ENCODE measurements around the gene PBRM1. TPM values are rescaled to one million over a fixed set of nuclear protein-coding genes. Genes with fewer than 3 reads are reported as not detected.

PBRM1 gene
- polyA plus RNA-seq, 1 donor (not counting 4 experiments of a cell fraction or from before 2014, with no cell fraction given), result 26.0 TPM

GRCh38 chr3:52714335-52715302 is 28.9 kb upstream of the PBRM1 start:
- dilution Hi-C loops (cut with MboI; ENCODE audit: extremely low pct_ligation_motif_present, low sequenced_read_pairs), result no loop called here
- H3K27me3 ChIP-seq (ENCODE audit: control insufficient read depth, extremely low read depth, insufficient read depth, low read length), result no peaks in the 10 kb centered on the region
- H3K4me2 ChIP-seq (ENCODE audit: control insufficient read depth, extremely low read depth, insufficient read depth, low read depth, low read length), result no peak overlapping the region
- no peaks in the 10 kb centered on the region for H3K79me2 ChIP-seq (ENCODE audit: control insufficient read depth, insufficient read depth, low read length)
- no peaks in the 10 kb centered on the region for H4K20me1 ChIP-seq (ENCODE audit: control insufficient read depth, extremely low read depth, insufficient read depth, low read length)
- H3K27ac ChIP-seq (ENCODE audit: control insufficient read depth, insufficient read depth, low read length), result no peak overlapping the region
- H3K4me1 ChIP-seq (ENCODE audit: control insufficient read depth, extremely low read depth, insufficient read depth, low read length), result no peaks in the 10 kb centered on the region
- no peak overlapping the region for H3K4me3 ChIP-seq (ENCODE audit: control insufficient read depth in 2 of 3, extremely low read depth in 1 of 3, insufficient read depth in 2 of 3, low read depth in 1 of 3, low read length in 3 of 3)
- no peaks in the 10 kb centered on the region for H3K9me1 ChIP-seq (ENCODE audit: control insufficient read depth, extremely low read depth, insufficient read depth, low read length)
- no peak overlapping the region for H3K9ac ChIP-seq (ENCODE audit: control insufficient read depth, extremely low read depth, insufficient read depth, low read length)
- no peaks in the 10 kb centered on the region for H3K9me3 ChIP-seq (ENCODE audit: control insufficient read depth, low read depth, low read length)
- DNase-seq (ENCODE audit: low read depth, low spot score) (no peak), FAIRE-seq (no peak)
- peaks cover 3 to 9% of the 10 kb centered on the region in 2 experiments for H3K36me3 ChIP-seq (ENCODE audit: control insufficient read depth in 2 of 2, extremely low read depth in 1 of 2, insufficient read depth in 2 of 2, low read length in 2 of 2)
- no peak for TF ChIP-seq EZH2 (IDR thresholded peaks at IDR 0.05; ENCODE audit: low read length)
- TF ChIP-seq CTCF (optimal IDR thresholded peaks at IDR 0.05 in 1 of 3, IDR thresholded peaks at IDR 0.05 in 1 of 3, conservative IDR thresholded peaks at IDR 0.05 in 1 of 3; ENCODE audit: extremely low read depth in 1 of 3, insufficient read depth in 2 of 3, low read length in 3 of 3), result no peak
- no peak overlapping the region for H2AFZ ChIP-seq (ENCODE audit: control insufficient read depth, low read length)

GRCh38 chr3:52712291-52713212 is 26.8 kb upstream of the PBRM1 start:
- TF ChIP-seq EZH2 (IDR thresholded peaks at IDR 0.05; ENCODE audit: low read length) (no peak), CTCF (optimal IDR thresholded peaks at IDR 0.05 in 1 of 3, IDR thresholded peaks at IDR 0.05 in 1 of 3, conservative IDR thresholded peaks at IDR 0.05 in 1 of 3; ENCODE audit: extremely low read depth in 1 of 3, insufficient read depth in 2 of 3, low read length in 3 of 3) (no peak)
- no peak overlapping the region for H3K4me2 ChIP-seq (ENCODE audit: control insufficient read depth, extremely low read depth, insufficient read depth, low read depth, low read length)
- FAIRE-seq, result no peak
- no peaks in the 10 kb centered on the region for H3K9me3 ChIP-seq (ENCODE audit: control insufficient read depth, low read depth, low read length)
- peaks cover 5 to 6% of the 10 kb centered on the region in 2 experiments for H3K36me3 ChIP-seq (ENCODE audit: control insufficient read depth in 2 of 2, extremely low read depth in 1 of 2, insufficient read depth in 2 of 2, low read length in 2 of 2)
- no peak overlapping the region for H2AFZ ChIP-seq (ENCODE audit: control insufficient read depth, low read length)
- H3K9me1 ChIP-seq (ENCODE audit: control insufficient read depth, extremely low read depth, insufficient read depth, low read length), result no peaks in the 10 kb centered on the region
- no peak overlapping the region for H3K9ac ChIP-seq (ENCODE audit: control insufficient read depth, extremely low read depth, insufficient read depth, low read length)
- dilution Hi-C loops (cut with MboI; ENCODE audit: extremely low pct_ligation_motif_present, low sequenced_read_pairs), result no loop called here
- H3K4me1 ChIP-seq (ENCODE audit: control insufficient read depth, extremely low read depth, insufficient read depth, low read length), result no peaks in the 10 kb centered on the region
- H3K27me3 ChIP-seq (ENCODE audit: control insufficient read depth, extremely low read depth, insufficient read depth, low read length), result no peaks in the 10 kb centered on the region
- H3K79me2 ChIP-seq (ENCODE audit: control insufficient read depth, insufficient read depth, low read length), result no peaks in the 10 kb centered on the region
- no peak overlapping the region for H3K4me3 ChIP-seq (ENCODE audit: control insufficient read depth in 2 of 3, extremely low read depth in 1 of 3, insufficient read depth in 2 of 3, low read depth in 1 of 3, low read length in 3 of 3)
- no peak for DNase-seq (ENCODE audit: low read depth, low spot score)
- H4K20me1 ChIP-seq (ENCODE audit: control insufficient read depth, extremely low read depth, insufficient read depth, low read length), result no peaks in the 10 kb centered on the region
- no peak overlapping the region for H3K27ac ChIP-seq (ENCODE audit: control insufficient read depth, insufficient read depth, low read length)

Measured in keratinocyte (primary cell).